HG03521 (cell line): Measurements from ENCODE around the gene RNASE13.

Experiments used
- ATAC-seq: cut with Tn5 transposase; IDR thresholded peaks from one replicate; pipeline ENCODE4 v1.9.1; 2021; ENCODE audit warnings: mild to moderate bottlenecking, moderate library complexity; ENCODE audit not compliant: unreplicated experiment

The RNASE13 gene

GRCh38 chr14:21066882-21067502 lies 32.4 kb upstream of the RNASE13 start:
- no peak for ATAC-seq

- no peak for ATAC-seq
Observed at GRCh38 chr14:21063479-21063878, 28.9 kb upstream of the RNASE13 start.

- no peak for ATAC-seq
Observed at GRCh38 chr14:21061347-21061668, 26.7 kb upstream of the RNASE13 start.

GRCh38 chr14:21060614-21061346 lies 26.2 kb upstream of the RNASE13 start:
- no peak for ATAC-seq

GRCh38 chr14:21059842-21060613 lies 25.4 kb upstream of the RNASE13 start:
- ATAC-seq: no peak

- no peak for ATAC-seq
Observed at GRCh38 chr14:21058903-21059302, 24.3 kb upstream of the RNASE13 start.

GRCh38 chr14:21057803-21058675 lies 23.4 kb upstream of the RNASE13 start, which contains the start of gene RNASE8:
TSS of gene RNASE8 (plus strand) at chr14:21057822. CDS start at chr14:21057893, 71 bp downstream.
- no peak for ATAC-seq

- ATAC-seq: no peak
Observed at GRCh38 chr14:21056520-21057163, 22.0 kb upstream of the RNASE13 start.

- no peak for ATAC-seq
Observed at GRCh38 chr14:21055432-21056117, 21.0 kb upstream of the RNASE13 start.

- ATAC-seq: no peak
Observed at GRCh38 chr14:21054768-21055145, 20.1 kb upstream of the RNASE13 start.

- ATAC-seq: no peak
Observed at GRCh38 chr14:21054123-21054767, 19.6 kb upstream of the RNASE13 start.

- no peak for ATAC-seq
Observed at GRCh38 chr14:21053184-21054122, 18.8 kb upstream of the RNASE13 start.

GRCh38 chr14:21050597-21050996 lies 16.0 kb upstream of the RNASE13 start:
- ATAC-seq: no peak

- ATAC-seq: no peak
Observed at GRCh38 chr14:21049271-21049673, 14.7 kb upstream of the RNASE13 start.

GRCh38 chr14:21048638-21049037 lies 14.0 kb upstream of the RNASE13 start:
- no peak for ATAC-seq

GRCh38 chr14:21047378-21047781 lies 12.8 kb upstream of the RNASE13 start:
- no peak for ATAC-seq

GRCh38 chr14:21043974-21044618 lies 9.5 kb upstream of the RNASE13 start:
- no peak for ATAC-seq
